Skeletal muscle tissue (tissue), 5 donors: Measurements from ENCODE around the gene CNTNAP5. TPM values are rescaled to one million over a fixed set of nuclear protein-coding genes. Genes with fewer than 3 reads are reported as not detected.

ENCODE experiments used
- H3K27ac ChIP-seq: one replicate; pipeline ENCODE4 v1.7.0; 2013; ENCODE audit warnings: mild to moderate bottlenecking, low read depth, low read length, inconsistent platforms
- H3K27me3 ChIP-seq, 3 donors: one replicate each; pipeline ENCODE4 v1.7.0; 2013; ENCODE audit warnings: low read length in 3 of 3; ENCODE audit not compliant: control insufficient read depth in 3 of 3, insufficient read depth in 3 of 3
- H3K36me3 ChIP-seq, 3 donors: one replicate each; pipeline ENCODE4 v1.7.0; 2013; ENCODE audit warnings: low read length in 3 of 3; ENCODE audit not compliant: control insufficient read depth in 3 of 3, insufficient read depth in 3 of 3
- H3K4me1 ChIP-seq, 3 donors: one replicate each; pipeline ENCODE4 v1.7.0; 2013; ENCODE audit warnings: low read length in 3 of 3, mild to moderate bottlenecking in 3 of 3; ENCODE audit not compliant: control insufficient read depth in 3 of 3, insufficient read depth in 3 of 3
- H3K4me3 ChIP-seq, 3 donors: one replicate each; pipeline ENCODE4 v1.7.0; 2013; ENCODE audit warnings: low read length in 3 of 3
- H3K9ac ChIP-seq, 3 donors: one replicate each; pipeline ENCODE4 v1.7.0; 2013; ENCODE audit warnings: low read length in 3 of 3, mild to moderate bottlenecking in 3 of 3, moderate library complexity in 2 of 3, low read depth in 1 of 3
- H3K9me3 ChIP-seq, 3 donors: one replicate each; pipeline ENCODE4 v1.7.0; 2013; ENCODE audit warnings: low read length in 3 of 3; ENCODE audit not compliant: control insufficient read depth in 3 of 3
- small RNA-seq: library from RNA; depleted of rRNA; stranded (forward); fragments of <200 nt; gene quantifications from one replicate; pipeline ENCODE3, GENCODE V24; 2014
- total RNA-seq: library from RNA; depleted of rRNA; stranded (reverse); fragments of >200 nt; gene quantifications from one replicate; pipeline ENCODE4 v1.2.3, GENCODE V29; 2014
- donor health status: Osteomylitis.

CNTNAP5 gene
- total RNA-seq, 1 donor from 2014 or later = not detected

DNA sequence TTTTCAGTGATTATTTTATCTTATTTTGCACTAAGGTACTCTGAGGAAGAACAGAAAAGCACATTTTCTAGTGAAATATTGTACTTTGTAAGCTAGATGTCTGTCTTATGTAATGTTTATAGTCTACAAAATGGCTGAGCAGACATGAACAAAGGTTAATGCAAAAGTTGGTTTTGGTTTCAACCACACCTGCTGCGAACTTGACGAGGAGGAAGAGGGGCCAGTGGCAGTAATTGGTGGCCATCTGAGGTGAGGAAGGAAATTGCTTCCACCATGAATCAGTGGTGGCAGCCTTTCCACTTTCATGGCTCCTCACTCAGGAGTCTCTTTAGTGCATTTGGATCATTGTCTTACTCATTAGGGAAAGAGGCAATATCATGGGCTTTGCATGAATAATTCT is 894.2 kb downstream of the CNTNAP5 start:
- Histone ChIP-seq H3K27ac (no peak overlapping the region), H3K4me3 (no peak overlapping the region), H3K9me3 (no peaks in the 10 kb centered on the region), H3K36me3 (no peaks in the 10 kb centered on the region), H3K4me1 (no peaks in the 10 kb centered on the region), H3K9ac (no peak overlapping the region), H3K27me3 (no peaks in the 10 kb centered on the region)

- Histone ChIP-seq H3K4me3 (no peak overlapping the region), H3K4me1 (no peaks in the 10 kb centered on the region), H3K36me3 (no peaks in the 10 kb centered on the region), H3K27me3 (no peaks in the 10 kb centered on the region), H3K27ac (no peak overlapping the region), H3K9ac (no peak overlapping the region), H3K9me3 (no peaks in the 10 kb centered on the region)
Measured at GRCh38 chr2:124920448-124920847, 895.4 kb downstream of the CNTNAP5 start.

DNA sequence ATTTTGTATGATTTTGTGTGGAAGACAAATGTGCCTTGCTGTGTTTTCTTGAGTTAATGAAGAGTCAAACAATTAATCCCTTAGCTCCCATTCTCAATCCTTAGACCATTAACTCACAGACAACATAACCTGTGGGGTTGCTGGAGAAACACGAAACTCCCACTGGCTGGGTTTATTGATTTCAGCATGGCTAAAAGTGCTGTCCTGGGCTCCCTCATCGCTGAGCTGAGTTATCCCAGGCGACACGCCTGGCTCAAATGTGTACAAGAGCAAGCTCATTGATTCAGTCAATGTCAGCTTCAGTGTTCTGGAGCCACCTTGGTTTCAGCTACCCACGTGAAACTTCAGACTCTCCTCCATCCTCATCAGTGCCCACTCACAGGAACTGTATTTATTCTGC is 896.1 kb downstream of the CNTNAP5 start:
- no peaks in the 10 kb centered on the region for H3K9me3 ChIP-seq
- H3K4me1 ChIP-seq = no peaks in the 10 kb centered on the region
- H3K27ac ChIP-seq = no peak overlapping the region
- H3K36me3 ChIP-seq = no peaks in the 10 kb centered on the region
- no peak overlapping the region for H3K9ac ChIP-seq
- H3K27me3 ChIP-seq = no peaks in the 10 kb centered on the region
- no peak overlapping the region for H3K4me3 ChIP-seq

- Histone ChIP-seq H3K27ac (no peak overlapping the region), H3K4me3 (no peak overlapping the region), H3K27me3 (no peaks in the 10 kb centered on the region), H3K36me3 (no peaks in the 10 kb centered on the region), H3K9me3 (no peaks in the 10 kb centered on the region), H3K9ac (no peak overlapping the region), H3K4me1 (no peaks in the 10 kb centered on the region)
Measured at GRCh38 chr2:124923097-124923496, 898.0 kb downstream of the CNTNAP5 start.

DNA sequence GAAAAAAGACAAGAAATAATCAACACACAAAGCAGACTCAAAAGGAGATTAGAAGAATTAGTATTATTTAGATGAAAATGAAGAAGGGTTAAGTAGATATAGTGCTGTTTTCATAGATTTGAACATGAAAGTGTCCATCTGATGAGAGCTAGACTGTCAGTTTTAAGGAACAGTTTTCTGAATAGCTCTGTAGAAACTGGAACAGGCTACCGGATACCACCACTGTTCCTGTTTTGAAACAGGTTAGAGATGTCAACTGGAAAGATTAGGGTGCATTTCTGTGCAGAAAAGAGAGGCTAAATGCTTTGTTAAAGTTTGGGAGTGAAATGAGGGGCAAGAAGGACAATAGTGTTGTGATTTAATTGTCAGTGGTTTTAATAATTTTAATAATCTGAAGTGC is 908.8 kb downstream of the CNTNAP5 start:
- Histone ChIP-seq H3K36me3 (no peaks in the 10 kb centered on the region), H3K4me3 (no peak overlapping the region), H3K9me3 (no peaks in the 10 kb centered on the region), H3K4me1 (no peaks in the 10 kb centered on the region), H3K27ac (no peak overlapping the region), H3K27me3 (no peaks in the 10 kb centered on the region), H3K9ac (no peak overlapping the region)

- Histone ChIP-seq H3K27me3 (no peaks in the 10 kb centered on the region), H3K27ac (no peak overlapping the region), H3K36me3 (no peaks in the 10 kb centered on the region), H3K9ac (no peak overlapping the region), H3K4me1 (no peaks in the 10 kb centered on the region), H3K9me3 (no peaks in the 10 kb centered on the region), H3K4me3 (no peak overlapping the region)
Measured at GRCh38 chr2:124953921-124954320, 928.8 kb downstream of the CNTNAP5 start.

- H3K27ac ChIP-seq = no peak overlapping the region
- H3K9me3 ChIP-seq = no peaks in the 10 kb centered on the region
- H3K4me1 ChIP-seq = no peaks in the 10 kb centered on the region
- no peaks in the 10 kb centered on the region for H3K27me3 ChIP-seq
- H3K36me3 ChIP-seq = no peaks in the 10 kb centered on the region
- H3K9ac ChIP-seq = no peak overlapping the region
- H3K4me3 ChIP-seq = no peak overlapping the region
Measured at GRCh38 chr2:124959581-124959980, 934.5 kb downstream of the CNTNAP5 start.

GRCh38 chr2:124961132-124961531 is 936.0 kb downstream of the CNTNAP5 start:
- no peak overlapping the region for H3K9ac ChIP-seq
- H3K4me3 ChIP-seq = no peak overlapping the region
- no peaks in the 10 kb centered on the region for H3K9me3 ChIP-seq
- no peaks in the 10 kb centered on the region for H3K4me1 ChIP-seq
- no peak overlapping the region for H3K27ac ChIP-seq
- no peaks in the 10 kb centered on the region for H3K27me3 ChIP-seq
- no peaks in the 10 kb centered on the region for H3K36me3 ChIP-seq

Small RNAs within 50 kb of the gene (small RNA-seq; reads per million reads assigned to genes)
- gene AC019159.1 (not detected), gene MTND5P22 (not detected), gene RNA5SP102 (not detected)
